SH-SY5Y (cell line): ENCODE data around the gene GUCY1A2.

Experiments used
- GATA2 ChIP-seq: IDR thresholded peaks from 2 replicates; pipeline ENCODE4 v1.6.1; 2011; ENCODE audit warnings: mild to moderate bottlenecking, low read depth, low read length
- GATA3 ChIP-seq: IDR thresholded peaks from 2 replicates; pipeline ENCODE4 v1.6.1; 2011; ENCODE audit warnings: low read depth, mild to moderate bottlenecking, low read length, moderate library complexity

GUCY1A2 gene

DNA sequence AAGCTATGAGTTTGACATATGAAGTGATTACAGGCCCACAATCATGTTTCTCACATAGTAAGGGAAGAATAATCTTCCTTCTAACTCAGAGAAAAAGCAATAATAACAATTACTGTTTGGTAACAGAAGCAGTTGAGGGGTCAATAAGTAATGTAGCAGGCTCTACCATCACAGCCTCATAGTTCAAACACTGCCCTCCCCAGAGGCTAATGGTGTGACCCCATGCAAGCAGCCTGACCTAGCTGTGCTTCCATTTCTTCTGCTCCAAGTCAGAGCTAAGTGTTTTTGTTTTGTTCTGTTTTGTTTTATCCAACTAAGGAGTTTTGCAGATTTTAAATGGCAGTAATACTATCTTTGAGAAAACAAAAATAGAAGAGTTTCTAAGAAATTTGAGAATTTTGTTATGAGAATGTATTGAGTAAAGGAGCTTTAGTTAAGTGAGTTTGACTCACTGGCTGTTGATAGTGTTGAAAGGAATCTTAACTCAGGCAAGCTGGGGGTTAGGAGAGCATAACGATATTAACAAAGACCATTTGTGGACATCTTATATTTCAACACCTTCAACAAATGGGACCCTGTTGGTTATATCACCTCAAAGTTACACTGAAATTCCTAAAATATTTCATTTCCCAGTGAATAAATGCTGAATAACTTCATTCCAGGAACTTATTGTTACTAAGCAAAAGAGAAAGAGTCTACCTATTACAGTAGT, 48.5 kb downstream of the GUCY1A2 start:
- no peak for TF ChIP-seq GATA3
- TF ChIP-seq GATA2 = no peak

DNA sequence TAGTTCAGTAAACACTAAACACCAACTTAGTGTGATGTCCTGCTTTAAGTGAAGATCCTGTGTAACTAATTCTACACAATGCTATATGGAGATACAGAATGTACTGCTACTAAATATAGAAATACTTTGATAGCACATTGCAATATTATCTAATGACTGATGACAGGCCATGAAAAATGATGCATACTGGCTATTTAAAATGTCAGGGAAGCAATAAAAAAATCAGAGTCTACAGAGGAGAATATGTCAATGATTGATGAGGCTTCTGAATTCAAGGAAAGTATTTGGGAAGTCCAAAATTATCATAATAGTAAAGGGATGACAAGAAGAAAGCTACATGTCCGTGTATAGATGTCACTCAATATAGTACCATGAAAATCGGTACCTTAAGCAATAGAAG, 55.3 kb downstream of the GUCY1A2 start:
- TF ChIP-seq GATA2 (no peak), GATA3 (no peak)

DNA sequence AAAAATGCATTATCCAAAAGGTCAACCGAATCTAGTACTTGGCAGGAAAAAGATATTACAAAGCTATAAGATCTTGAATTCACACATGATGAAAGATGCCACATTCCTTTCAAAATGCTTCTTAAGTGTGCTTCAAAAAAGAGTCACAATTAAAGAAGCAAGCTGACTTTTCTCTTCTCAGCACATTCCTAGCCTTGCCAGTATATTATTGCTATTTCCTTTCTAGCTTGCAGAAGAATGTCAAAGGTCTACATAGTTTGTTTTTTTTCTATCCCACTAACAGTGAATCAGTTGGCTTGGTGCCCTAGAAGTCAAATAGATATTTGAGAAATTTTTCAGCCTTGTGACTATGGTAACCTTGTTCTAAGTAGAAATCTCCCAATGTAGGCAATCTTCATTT, 56.8 kb downstream of the GUCY1A2 start:
- TF ChIP-seq GATA3 (no peak), GATA2 (no peak)

DNA sequence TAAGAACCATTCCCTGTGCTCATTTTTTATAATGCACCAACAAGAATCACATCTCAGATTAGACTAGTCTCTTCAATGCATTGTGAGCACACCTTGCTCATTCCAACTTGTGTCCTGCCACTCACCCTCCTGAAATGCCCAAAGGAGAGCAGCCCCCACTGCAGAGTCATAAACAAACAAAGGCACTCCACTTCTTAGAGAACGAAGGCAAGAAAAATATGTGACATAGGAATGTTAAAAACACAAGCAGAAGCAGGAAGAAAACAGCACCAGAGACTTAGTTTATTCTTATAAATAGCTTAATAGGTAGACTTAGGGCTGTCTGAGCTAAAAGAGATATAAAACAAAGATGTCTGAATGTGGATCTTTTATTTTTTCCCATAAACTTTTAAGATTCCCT, 57.2 kb downstream of the GUCY1A2 start:
- TF ChIP-seq GATA3 = no peak
- TF ChIP-seq GATA2 = no peak

DNA sequence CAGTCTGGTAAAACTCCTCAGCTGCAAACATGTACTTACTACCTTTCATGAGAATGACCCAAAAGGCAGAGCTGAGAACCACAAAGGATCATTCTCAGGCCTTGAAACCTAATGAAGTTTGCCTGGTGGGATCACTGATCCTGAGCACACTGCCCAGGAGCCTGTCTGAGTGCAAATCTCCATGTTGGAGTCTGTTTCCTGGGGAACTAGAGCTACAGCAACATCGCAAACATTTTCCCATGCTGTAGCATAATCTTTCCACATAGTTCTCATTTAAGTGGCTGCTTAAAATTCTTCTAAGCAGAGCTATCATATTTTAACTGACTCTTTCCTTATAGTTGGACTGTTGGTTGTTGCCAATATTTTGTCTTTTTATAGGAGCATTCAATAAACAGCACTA, 58.5 kb downstream of the GUCY1A2 start:
- no peak for TF ChIP-seq GATA3
- TF ChIP-seq GATA2 = no peak

DNA sequence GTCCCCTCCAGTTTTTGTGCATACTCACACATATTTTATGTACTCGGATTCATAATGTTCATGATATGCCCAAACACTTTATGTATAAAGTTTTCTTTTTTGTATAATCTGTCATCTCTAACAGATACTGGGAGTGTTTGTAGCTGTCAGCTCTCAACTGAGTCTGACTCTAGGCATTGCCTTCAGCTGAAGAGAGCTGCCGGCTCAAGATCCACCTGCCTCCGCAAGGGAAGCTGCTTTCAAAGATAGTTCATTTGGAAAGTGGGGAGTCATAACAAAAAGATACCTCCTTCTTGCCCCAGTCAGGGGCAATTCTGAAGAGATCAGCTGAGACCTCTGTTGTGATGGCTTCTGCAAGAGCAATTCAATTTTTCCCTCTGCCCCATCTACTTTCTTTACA, 58.9 kb downstream of the GUCY1A2 start:
- no peak for TF ChIP-seq GATA3
- no peak for TF ChIP-seq GATA2

DNA sequence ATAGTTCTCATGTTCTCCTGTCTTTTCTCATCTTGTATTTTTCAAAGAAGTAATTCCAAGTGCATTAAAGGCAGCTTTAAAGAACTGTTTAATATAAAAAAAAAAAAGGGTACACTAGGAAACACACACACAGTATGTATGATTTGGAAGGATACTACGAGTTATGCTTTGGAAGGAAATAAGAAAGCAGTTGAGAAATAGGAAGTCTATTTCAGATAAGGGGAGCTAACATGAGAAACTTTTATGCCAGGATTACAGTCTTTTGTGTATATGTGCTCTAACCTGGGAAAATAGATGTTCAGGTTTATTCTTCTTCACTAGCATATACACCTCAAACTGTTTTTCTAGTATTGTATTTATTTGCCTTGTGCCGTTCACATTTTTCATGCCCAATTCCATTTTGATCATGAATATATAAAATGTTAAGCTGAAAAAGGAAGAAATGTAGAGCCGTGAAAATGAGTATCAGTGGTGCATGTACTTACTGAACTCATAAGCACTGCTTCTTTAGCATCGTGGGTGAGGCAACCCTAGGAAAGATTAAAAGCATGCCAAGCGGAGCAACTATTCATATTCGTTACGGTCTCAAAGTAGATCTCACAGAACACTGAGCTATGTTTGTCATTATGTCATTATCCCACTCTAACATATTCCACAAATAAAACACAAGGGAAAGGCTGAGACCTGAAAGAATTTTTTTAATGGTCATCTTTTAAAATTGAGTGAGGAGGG, 59.6 kb downstream of the GUCY1A2 start:
- no peak for TF ChIP-seq GATA3
- TF ChIP-seq GATA2 = no peak

DNA sequence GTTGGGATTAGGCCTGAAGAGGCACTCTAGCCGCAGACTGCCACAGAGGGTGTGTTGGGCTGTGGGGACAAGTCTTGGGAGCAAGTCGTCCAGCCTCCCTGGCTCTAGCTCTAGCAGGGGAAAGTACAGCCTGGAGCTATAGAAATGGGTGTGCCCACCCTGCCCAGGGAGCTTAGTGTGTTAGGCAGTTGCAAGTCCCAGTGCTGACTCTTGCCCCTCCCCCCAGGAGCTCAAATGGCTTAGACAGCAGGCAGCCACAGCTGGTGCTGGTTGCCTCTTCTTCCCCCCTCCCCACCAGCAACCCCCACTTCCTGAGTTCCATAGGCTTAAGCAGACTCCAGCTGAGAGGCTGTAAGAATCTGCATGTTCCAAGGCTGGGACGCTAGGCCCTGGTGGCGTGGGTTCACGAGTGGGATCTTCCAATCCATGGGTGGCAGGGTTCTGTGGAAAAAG, 61.2 kb downstream of the GUCY1A2 start:
- TF ChIP-seq GATA2 (no peak), GATA3 (no peak)

DNA sequence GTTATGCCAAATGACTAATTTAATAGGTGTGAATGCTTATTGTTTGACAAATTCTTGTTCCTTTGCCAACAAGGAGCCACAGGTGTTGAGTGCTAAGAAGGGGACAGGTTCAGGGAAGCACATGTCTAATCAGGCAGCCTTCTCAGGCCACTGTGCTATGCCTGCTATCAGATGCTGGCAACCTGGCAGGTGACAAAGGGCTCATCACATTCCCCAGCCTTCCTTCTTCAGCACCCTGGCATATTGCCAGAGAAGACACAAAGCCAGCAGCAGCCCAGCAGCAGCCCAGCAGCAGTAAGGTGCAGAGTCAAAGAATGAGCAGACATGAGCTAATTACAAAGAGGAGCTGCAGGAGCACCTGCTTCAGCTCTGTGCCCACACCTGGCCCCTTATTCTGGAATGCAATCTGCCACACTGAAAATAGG, 68.2 kb downstream of the GUCY1A2 start:
- TF ChIP-seq GATA3 (no peak), GATA2 (no peak)

DNA sequence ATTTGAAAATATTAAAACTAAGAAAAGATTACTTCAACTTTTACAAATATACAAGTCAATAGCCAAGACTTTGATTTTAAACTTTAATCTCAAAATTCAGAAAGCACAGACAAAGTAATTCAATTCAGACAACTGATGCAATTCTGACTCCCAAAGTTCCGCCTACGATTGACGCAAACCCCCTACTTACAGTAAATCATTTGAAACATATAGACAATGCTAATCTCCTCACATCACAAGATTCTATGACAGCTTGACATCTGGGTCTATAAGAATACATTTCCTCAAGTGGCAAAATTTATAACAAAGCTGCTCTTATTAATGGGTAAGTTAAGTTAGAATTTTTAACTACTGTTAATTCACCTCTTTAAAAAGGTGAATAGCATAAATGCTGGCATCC, 75.2 kb downstream of the GUCY1A2 start:
- no peak for TF ChIP-seq GATA3
- TF ChIP-seq GATA2 = no peak

DNA sequence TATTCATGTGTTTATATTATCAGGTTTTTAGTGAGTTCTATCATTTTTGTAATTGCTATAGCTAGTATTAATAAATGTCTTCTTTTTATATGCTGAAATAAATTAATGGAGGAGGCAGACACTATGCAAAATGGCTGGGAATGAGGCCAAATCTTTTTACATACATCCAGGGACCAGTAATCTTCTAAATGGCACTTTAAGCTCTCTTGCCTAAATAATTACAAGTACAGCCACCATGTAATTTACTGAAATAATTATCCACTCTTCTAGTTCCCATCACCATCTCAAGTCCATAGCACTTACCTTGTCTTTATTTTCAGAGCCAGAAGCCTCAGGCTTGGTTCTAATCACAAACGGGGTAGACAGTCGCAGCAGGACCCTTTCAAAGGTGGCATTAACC, 79.1 kb downstream of the GUCY1A2 start:
- no peak for TF ChIP-seq GATA3
- TF ChIP-seq GATA2 = no peak

DNA sequence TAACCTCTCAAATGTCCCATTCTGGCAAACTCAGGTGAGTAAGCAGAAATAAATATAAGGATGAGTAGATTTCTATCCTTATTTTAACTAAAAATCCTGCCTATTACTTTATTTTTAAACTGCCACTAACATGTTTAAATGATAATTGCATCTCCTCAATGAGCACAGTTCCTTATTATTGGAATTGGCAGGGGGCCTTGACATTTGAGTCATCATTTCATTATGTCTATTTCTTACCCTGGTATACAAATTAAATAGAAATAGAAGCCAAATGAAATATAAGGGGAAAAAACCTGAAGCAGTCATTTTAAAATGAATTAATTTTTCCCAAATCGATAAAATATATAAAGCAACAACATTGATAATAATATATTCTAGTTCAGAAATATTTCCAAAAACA, 81.2 kb downstream of the GUCY1A2 start:
- TF ChIP-seq GATA2 (no peak), GATA3 (no peak)

DNA sequence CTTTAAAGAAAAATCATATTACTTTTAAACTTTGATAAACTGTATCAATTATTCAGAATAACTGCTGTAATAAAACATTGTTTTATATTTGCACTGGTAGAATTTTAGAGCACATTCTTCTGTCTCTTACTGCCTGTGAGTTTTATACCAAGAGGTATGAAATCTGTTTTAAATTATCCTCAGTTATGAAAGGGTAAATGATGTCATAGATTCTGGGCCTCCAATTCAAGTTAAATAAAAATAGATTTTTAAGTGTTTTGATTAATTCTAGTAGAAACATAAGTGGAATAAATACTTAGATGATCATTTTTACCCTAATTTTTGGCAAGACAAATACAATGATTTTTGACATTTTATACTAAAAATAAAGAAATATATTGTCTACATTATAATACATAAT, 93.0 kb downstream of the GUCY1A2 start:
- TF ChIP-seq GATA2 = no peak
- TF ChIP-seq GATA3 = no peak

DNA sequence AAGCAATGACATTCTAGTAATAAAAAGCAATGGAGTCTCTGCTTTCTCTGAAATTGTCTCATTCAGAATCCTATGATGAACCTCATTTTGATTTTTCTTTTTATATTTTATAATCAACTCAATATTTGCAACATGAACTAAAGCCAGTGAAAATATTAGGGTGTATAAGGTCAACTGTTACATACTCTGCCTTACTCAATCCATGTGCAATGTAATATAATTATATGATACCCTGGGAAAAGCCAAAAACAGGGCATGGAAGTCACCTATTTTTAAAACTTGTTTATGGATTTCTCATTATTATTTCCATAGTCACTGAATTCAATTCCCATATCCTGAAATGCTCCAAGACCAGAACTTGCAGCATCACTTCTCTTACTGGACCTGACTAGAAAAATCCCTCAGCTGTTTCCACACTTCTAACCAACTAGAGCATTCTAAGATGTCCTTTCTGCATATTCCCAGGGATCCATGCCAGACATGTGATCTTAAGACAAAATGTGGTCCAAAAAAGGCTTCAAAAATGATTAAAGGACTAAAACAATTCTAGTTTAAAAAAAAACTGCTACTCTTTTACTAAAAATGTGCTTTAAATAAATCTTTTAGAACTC, 97.3 kb downstream of the GUCY1A2 start:
- TF ChIP-seq GATA2 = no peak
- no peak for TF ChIP-seq GATA3

DNA sequence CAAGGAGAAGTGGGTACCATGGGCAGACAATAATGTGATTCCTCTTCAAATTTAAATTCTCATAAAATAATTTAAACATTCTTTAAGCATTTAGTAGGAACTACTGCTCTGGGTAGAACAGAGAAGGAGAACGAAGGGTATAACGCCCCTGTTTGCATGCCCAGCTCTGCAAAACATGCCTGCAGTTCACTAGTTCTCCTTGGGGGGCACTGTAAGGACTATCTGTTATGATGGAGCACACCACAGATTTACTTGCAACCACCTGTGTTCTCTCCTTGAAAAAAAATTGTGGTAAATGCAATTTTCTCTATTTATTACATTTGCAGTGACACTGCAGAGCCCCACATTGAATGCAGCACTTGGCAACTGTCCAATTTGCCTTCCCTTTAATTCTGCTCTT, 100.3 kb downstream of the GUCY1A2 start:
- no peak for TF ChIP-seq GATA2
- no peak for TF ChIP-seq GATA3
